ENCODE measurements around the gene SLC51B. TPM values are rescaled to one million over a fixed set of nuclear protein-coding genes. Genes with fewer than 3 reads are reported as not detected.
"Not testable (repeated sequence)": the region's sequence is repeated elsewhere in the genome, so short reads cannot be mapped to it uniquely, and the experiment has no call there.

SLC51B gene
- total RNA-seq, 1 donor from 2014 or later, result not detected

- DNase-seq (ENCODE audit: low read depth in 2 of 2), result no peak
Measured at GRCh38 chr15:65066001-65066634, 20.9 kb downstream of the SLC51B start.

GRCh38 chr15:65066635-65067316 is 21.6 kb downstream of the SLC51B start:
- DNase-seq (ENCODE audit: low read depth in 2 of 2), result no peak

- no peak for DNase-seq (ENCODE audit: low read depth in 2 of 2)
Measured at GRCh38 chr15:65067317-65067644, 22.1 kb downstream of the SLC51B start.

- no peak for DNase-seq (ENCODE audit: low read depth in 2 of 2)
Measured at GRCh38 chr15:65067645-65068402, 22.6 kb downstream of the SLC51B start, which contains the start of gene RASL12. RASL12 (minus strand) TSS chr15:65067991; CDS start chr15:65067835, 156 bp downstream.

- DNase-seq (ENCODE audit: low read depth in 2 of 2), result no peak
Measured at GRCh38 chr15:65068403-65068788, 23.2 kb downstream of the SLC51B start.

GRCh38 chr15:65069179-65069578 is 24.0 kb downstream of the SLC51B start:
- DNase-seq (ENCODE audit: low read depth in 2 of 2), result peak in 1 of 2 donors; percentile 59

GRCh38 chr15:65069779-65070546 is 24.8 kb downstream of the SLC51B start:
- DNase-seq (ENCODE audit: low read depth in 2 of 2), result no peak

- DNase-seq (ENCODE audit: low read depth in 2 of 2), result no peak
Measured at GRCh38 chr15:65071381-65071811, 26.2 kb downstream of the SLC51B start.

GRCh38 chr15:65072027-65072426 is 26.8 kb downstream of the SLC51B start:
- DNase-seq (ENCODE audit: low read depth in 2 of 2), result peak in 1 of 2 donors; percentile 20

- DNase-seq (ENCODE audit: low read depth in 2 of 2), result no peak
Measured at GRCh38 chr15:65072617-65073016, 27.4 kb downstream of the SLC51B start.

GRCh38 chr15:65074946-65075345 is 29.8 kb downstream of the SLC51B start:
- not testable (repeated sequence) for DNase-seq (ENCODE audit: low read depth in 2 of 2)

- peak in 1 of 2 donors; percentile 36 for DNase-seq (ENCODE audit: low read depth in 2 of 2)
Measured at GRCh38 chr15:65075607-65076395, 30.6 kb downstream of the SLC51B start.

- DNase-seq (ENCODE audit: low read depth in 2 of 2), result no peak
Measured at GRCh38 chr15:65076486-65077290, 31.5 kb downstream of the SLC51B start, which contains the start of gene KBTBD13. KBTBD13 (plus strand) TSS chr15:65076746; CDS start chr15:65076816, 70 bp downstream.

GRCh38 chr15:65077291-65077980 is 32.2 kb downstream of the SLC51B start:
- DNase-seq (ENCODE audit: low read depth in 2 of 2), result no peak

- DNase-seq (ENCODE audit: low read depth in 2 of 2), result peak; percentile 75 to 78
Measured at GRCh38 chr15:65077981-65078352, 32.8 kb downstream of the SLC51B start.

GRCh38 chr15:65079580-65079979 is 34.4 kb downstream of the SLC51B start:
- no peak for DNase-seq (ENCODE audit: low read depth in 2 of 2)

GRCh38 chr15:65081270-65081669 is 36.1 kb downstream of the SLC51B start:
- no peak for DNase-seq (ENCODE audit: low read depth in 2 of 2)

GRCh38 chr15:65081758-65082157 is 36.6 kb downstream of the SLC51B start:
- no peak for DNase-seq (ENCODE audit: low read depth in 2 of 2)

- DNase-seq (ENCODE audit: low read depth in 2 of 2), result no peak
Measured at GRCh38 chr15:65082303-65082953, 37.2 kb downstream of the SLC51B start.
